CD4-positive, alpha-beta T cell (primary cell): Measurements from ENCODE around the gene CEP85L. TPM values are rescaled to one million over a fixed set of nuclear protein-coding genes. Genes with fewer than 3 reads are reported as not detected.

Source experiments
- ATAC-seq: fragments of 200-7000 bp; cut with Tn5 transposase; one replicate; pipeline ENCODE4 v1.10.0; 2022; ENCODE audit warnings: mild to moderate bottlenecking; ENCODE audit not compliant: poor library complexity
- CTCF ChIA-PET: fragments of 350-600 bp; sonication (Branson Sonifier 250); formaldehyde crosslinking; loops from one replicate; lab custom pipeline; 2021; ENCODE audit warnings: antibody characterized with exemption, inconsistent platforms; lab: Charles Lee
- POLR2A ChIA-PET: fragments of 350-600 bp; sonication (Branson Sonifier 250); formaldehyde crosslinking; loops from one replicate; lab custom pipeline; 2021; ENCODE audit warnings: antibody characterized with exemption, inconsistent platforms; lab: Charles Lee
- DNase-seq, 14 experiments: peaks; one replicate each; pipeline ENCODE4 v3.0.0-alpha.2; 2013 to 2020; ENCODE audit warnings: mixed read lengths in 2 of 14
- H3K27ac ChIP-seq, 2 donors: one replicate each; pipeline versions ENCODE4 v1.5.1 to v1.7.0; 2013; ENCODE audit warnings: low read length in 2 of 2, low read depth in 1 of 2, mild to moderate bottlenecking in 1 of 2
- H3K27me3 ChIP-seq, 2 experiments: 1 replicate in 1 of 2; 2 replicates in 1 of 2; pipeline versions ENCODE4 v1.6.1 to v1.7.0; 2013; ENCODE audit warnings: low read length in 2 of 2, control low read depth in 1 of 2, mild to moderate bottlenecking in 1 of 2, moderate library complexity in 1 of 2; ENCODE audit not compliant: insufficient read depth in 2 of 2, control insufficient read depth in 1 of 2
- H3K36me3 ChIP-seq: one replicate; pipeline ENCODE4 v1.6.1; 2013; ENCODE audit warnings: low read length, control low read depth; ENCODE audit not compliant: insufficient read depth
- H3K4me1 ChIP-seq: one replicate; pipeline ENCODE4 v1.6.1; 2013; ENCODE audit warnings: low read length, control low read depth; ENCODE audit not compliant: insufficient read depth
- H3K4me3 ChIP-seq: one replicate; pipeline ENCODE4 v1.5.1; 2013; ENCODE audit warnings: mild to moderate bottlenecking, low read length, moderate library complexity
- H3K9me3 ChIP-seq, 2 experiments: 1 replicate in 1 of 2; 2 replicates in 1 of 2; pipeline versions ENCODE4 v1.6.1 to v1.7.0; 2013; ENCODE audit warnings: low read length in 2 of 2, mild to moderate bottlenecking in 2 of 2, control low read depth in 1 of 2, moderate library complexity in 1 of 2; ENCODE audit not compliant: control insufficient read depth in 1 of 2, insufficient read depth in 1 of 2
- H3K27ac Mint-ChIP-seq: one replicate; pipeline ENCODE4 v1.8.0; 2020; ENCODE audit warnings: mixed read lengths
- H3K27me3 Mint-ChIP-seq: one replicate; pipeline ENCODE4 v1.8.0; 2021; ENCODE audit warnings: mixed read lengths
- H3K36me3 Mint-ChIP-seq: one replicate; pipeline ENCODE4 v1.8.0; 2021; ENCODE audit warnings: low read depth, mixed read lengths
- H3K4me1 Mint-ChIP-seq: one replicate; pipeline ENCODE4 v1.8.0; 2021; ENCODE audit warnings: low read depth, mixed read lengths
- H3K4me3 Mint-ChIP-seq: one replicate; pipeline ENCODE4 v1.8.0; 2020; ENCODE audit warnings: mild to moderate bottlenecking, mixed read lengths
- H3K9me3 Mint-ChIP-seq: one replicate; pipeline ENCODE4 v1.8.0; 2020; ENCODE audit warnings: mixed read lengths
- CTCF ChIP-seq: fragments of 200-600 bp; IDR thresholded peaks from one replicate; pipeline ENCODE4 v1.8.0; 2022; ENCODE audit warnings: antibody characterized with exemption, mild to moderate bottlenecking
- intact Hi-C, 2 experiments: fragments of 100-400 bp; cut with DNase I in 1 of 2; cut with micrococcal nuclease in 1 of 2; formaldehyde crosslinking; loops; one replicate each; pipeline versions ENCODE4 v1.15.1 to v1.9.0; 2023 to 2025; cut with DNase I, micrococcal nuclease
- total RNA-seq, 174 experiments: library from RNA in 2 of 174; stranded (reverse) in 2 of 174; gene quantifications; one replicate each; pipeline ENCODE4 v1.2.3 and lab custom pipeline; 2021 to 2026

Gene CEP85L
- total RNA-seq, 2 experiments from 2014 or later = 76.2 to 80.7 TPM

GRCh38 chr6:118574051-118574865 is 77.1 kb downstream of the CEP85L start:
- Histone ChIP-seq H3K4me1 (no peaks in the 10 kb centered on the region), H3K27ac (peak overlapping the region in 1 of 2 donors; percentile 7), H3K27me3 (no peaks in the 10 kb centered on the region), H3K9me3 (peaks cover 23 to 51% of the 10 kb centered on the region in 2 experiments), H3K36me3 (peaks cover 40% of the 10 kb centered on the region), H3K4me3 (no peak overlapping the region)
- intact Hi-C loops = no loop called here
- Mint-ChIP-seq H3K9me3 (peaks cover 9% of the 10 kb centered on the region), H3K4me3 (no peak overlapping the region), H3K27me3 (no peaks in the 10 kb centered on the region), H3K36me3 (peaks cover 67% of the 10 kb centered on the region), H3K4me1 (peaks cover 23% of the 10 kb centered on the region), H3K27ac (no peak overlapping the region)
- CTCF ChIA-PET = interaction anchor here (1.1 kb wide), 1 partner anchor 9 kb away, joined by 4 read pairs; no protein-coding TSS in a partner anchor
- POLR2A ChIA-PET = no interaction called here
- no peak for TF ChIP-seq CTCF
- no peak for ATAC-seq
- no peak for DNase-seq

GRCh38 chr6:118571121-118571520 is 80.3 kb downstream of the CEP85L start:
- DNase-seq (no peak), ATAC-seq (no peak)
- CTCF ChIA-PET = no interaction called here
- Histone ChIP-seq H3K4me1 (no peaks in the 10 kb centered on the region), H3K9me3 (peaks cover 11 to 25% of the 10 kb centered on the region in 2 experiments), H3K27me3 (no peaks in the 10 kb centered on the region), H3K27ac (no peak overlapping the region), H3K36me3 (peaks cover 26% of the 10 kb centered on the region), H3K4me3 (no peak overlapping the region)
- Mint-ChIP-seq H3K36me3 (peaks cover 38% of the 10 kb centered on the region), H3K27ac (peak overlapping the region; percentile 3), H3K27me3 (no peaks in the 10 kb centered on the region), H3K4me1 (peaks cover 35% of the 10 kb centered on the region), H3K4me3 (no peak overlapping the region), H3K9me3 (peaks cover 9% of the 10 kb centered on the region)
- intact Hi-C loops = no loop called here
- POLR2A ChIA-PET = no interaction called here
- no peak for TF ChIP-seq CTCF

- CTCF ChIA-PET = no interaction called here
- no peak overlapping the region for H3K27ac ChIP-seq
- no peak overlapping the region for H3K4me3 Mint-ChIP-seq
- H3K36me3 Mint-ChIP-seq = peaks cover 34% of the 10 kb centered on the region
- peaks cover 6 to 10% of the 10 kb centered on the region in 2 experiments for H3K9me3 ChIP-seq
- ATAC-seq (no peak), DNase-seq (no peak)
- H3K9me3 Mint-ChIP-seq = peaks cover 6% of the 10 kb centered on the region
- TF ChIP-seq CTCF = no peak
- H3K4me1 Mint-ChIP-seq = peaks cover 48% of the 10 kb centered on the region
- H3K27ac Mint-ChIP-seq = no peak overlapping the region
- H3K27me3 Mint-ChIP-seq = no peaks in the 10 kb centered on the region
- intact Hi-C loops = loop anchor here (5.0 to 10.0 kb wide), 4 partner anchors 48 to 325 kb away; partner anchors contain the start of gene ASF1A (in 2 of the 2)
- H3K27me3 ChIP-seq = no peaks in the 10 kb centered on the region
- peaks cover 7% of the 10 kb centered on the region for H3K4me1 ChIP-seq
- POLR2A ChIA-PET = no interaction called here
- no peak overlapping the region for H3K4me3 ChIP-seq
- peaks cover 16% of the 10 kb centered on the region for H3K36me3 ChIP-seq
Measured at GRCh38 chr6:118569498-118569897, 81.9 kb downstream of the CEP85L start.
